ENCODE measurements around the gene FLYWCH2.

FLYWCH2 gene

DNA sequence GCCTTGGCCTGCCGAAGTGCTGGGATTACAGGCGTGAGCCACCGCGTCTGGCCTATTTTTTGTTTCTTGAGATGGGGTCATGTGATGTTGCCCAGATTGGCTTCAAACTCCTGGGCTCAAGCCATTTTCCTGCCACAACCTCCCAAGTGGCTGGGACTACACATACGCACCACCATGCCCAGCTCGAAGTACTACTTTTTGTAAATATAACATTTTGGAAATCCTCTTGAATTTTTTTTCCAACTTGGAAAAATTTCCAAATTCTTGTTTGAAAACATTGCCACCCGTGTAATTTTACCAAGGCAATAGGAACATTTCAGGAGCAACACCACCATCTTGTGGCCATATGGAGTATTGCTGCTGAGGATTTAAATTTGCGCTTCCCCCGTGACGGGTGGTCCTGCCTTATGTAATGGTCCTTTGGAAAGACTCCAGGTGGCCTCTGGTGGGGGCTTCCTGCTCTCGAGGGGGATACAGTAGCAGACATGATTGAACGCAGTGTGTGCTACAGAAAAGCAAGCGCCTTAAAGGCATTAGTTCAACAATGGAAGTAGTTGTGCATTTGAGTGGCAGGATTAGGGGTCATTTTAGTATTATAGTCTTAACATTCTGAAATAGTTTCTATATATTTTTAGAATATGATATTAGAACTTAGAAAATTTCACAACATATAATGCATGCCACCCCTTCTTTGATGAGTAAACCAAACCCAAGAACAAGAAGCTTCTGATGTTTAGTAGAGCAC, 36.7 kb downstream of the FLYWCH2 start (continued):
- TF ChIP-seq, protein P1, sequence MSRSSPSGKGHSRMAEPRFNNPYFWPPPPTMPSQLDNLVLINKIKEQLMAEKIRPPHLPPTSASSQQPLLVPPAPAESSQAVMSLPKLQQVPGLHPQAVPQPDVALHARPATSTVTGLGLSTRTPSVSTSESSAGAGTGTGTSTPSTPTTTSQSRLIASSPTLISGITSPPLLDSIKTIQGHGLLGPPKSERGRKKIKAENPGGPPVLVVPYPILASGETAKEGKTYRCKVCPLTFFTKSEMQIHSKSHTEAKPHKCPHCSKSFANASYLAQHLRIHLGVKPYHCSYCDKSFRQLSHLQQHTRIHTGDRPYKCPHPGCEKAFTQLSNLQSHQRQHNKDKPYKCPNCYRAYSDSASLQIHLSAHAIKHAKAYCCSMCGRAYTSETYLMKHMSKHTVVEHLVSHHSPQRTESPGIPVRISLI (tag by site-specific recombination; IDR thresholded peaks at IDR 0.05), result peak; percentile 55; the same call in 1 of the 2 replicates
- TF ChIP-seq, protein P2, sequence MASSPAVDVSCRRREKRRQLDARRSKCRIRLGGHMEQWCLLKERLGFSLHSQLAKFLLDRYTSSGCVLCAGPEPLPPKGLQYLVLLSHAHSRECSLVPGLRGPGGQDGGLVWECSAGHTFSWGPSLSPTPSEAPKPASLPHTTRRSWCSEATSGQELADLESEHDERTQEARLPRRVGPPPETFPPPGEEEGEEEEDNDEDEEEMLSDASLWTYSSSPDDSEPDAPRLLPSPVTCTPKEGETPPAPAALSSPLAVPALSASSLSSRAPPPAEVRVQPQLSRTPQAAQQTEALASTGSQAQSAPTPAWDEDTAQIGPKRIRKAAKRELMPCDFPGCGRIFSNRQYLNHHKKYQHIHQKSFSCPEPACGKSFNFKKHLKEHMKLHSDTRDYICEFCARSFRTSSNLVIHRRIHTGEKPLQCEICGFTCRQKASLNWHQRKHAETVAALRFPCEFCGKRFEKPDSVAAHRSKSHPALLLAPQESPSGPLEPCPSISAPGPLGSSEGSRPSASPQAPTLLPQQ (tag by site-specific recombination; IDR thresholded peaks at IDR 0.05), result no peak
- no peak for TF ChIP-seq ZNF292 (tag by site-specific recombination; IDR thresholded peaks at IDR 0.05; ENCODE audit: borderline replicate concordance, low read depth)
- no peak for TF ChIP-seq ZNF324 (tag by site-specific recombination; IDR thresholded peaks at IDR 0.05)
- no peak for TF ChIP-seq ZNF514 (tag by site-specific recombination; IDR thresholded peaks at IDR 0.05)
- TF ChIP-seq MEIS1 (CRISPR knock-in tag; IDR thresholded peaks at IDR 0.05; ENCODE audit: borderline replicate concordance), result no peak
- peak; percentile 95 for TF ChIP-seq IKZF3 (tag by site-specific recombination; IDR thresholded peaks at IDR 0.05)
- TF ChIP-seq SETDB1 (IDR thresholded peaks at IDR 0.05; ENCODE audit: insufficient read length, low read length), result no peak
- TF ChIP-seq, protein P3, sequence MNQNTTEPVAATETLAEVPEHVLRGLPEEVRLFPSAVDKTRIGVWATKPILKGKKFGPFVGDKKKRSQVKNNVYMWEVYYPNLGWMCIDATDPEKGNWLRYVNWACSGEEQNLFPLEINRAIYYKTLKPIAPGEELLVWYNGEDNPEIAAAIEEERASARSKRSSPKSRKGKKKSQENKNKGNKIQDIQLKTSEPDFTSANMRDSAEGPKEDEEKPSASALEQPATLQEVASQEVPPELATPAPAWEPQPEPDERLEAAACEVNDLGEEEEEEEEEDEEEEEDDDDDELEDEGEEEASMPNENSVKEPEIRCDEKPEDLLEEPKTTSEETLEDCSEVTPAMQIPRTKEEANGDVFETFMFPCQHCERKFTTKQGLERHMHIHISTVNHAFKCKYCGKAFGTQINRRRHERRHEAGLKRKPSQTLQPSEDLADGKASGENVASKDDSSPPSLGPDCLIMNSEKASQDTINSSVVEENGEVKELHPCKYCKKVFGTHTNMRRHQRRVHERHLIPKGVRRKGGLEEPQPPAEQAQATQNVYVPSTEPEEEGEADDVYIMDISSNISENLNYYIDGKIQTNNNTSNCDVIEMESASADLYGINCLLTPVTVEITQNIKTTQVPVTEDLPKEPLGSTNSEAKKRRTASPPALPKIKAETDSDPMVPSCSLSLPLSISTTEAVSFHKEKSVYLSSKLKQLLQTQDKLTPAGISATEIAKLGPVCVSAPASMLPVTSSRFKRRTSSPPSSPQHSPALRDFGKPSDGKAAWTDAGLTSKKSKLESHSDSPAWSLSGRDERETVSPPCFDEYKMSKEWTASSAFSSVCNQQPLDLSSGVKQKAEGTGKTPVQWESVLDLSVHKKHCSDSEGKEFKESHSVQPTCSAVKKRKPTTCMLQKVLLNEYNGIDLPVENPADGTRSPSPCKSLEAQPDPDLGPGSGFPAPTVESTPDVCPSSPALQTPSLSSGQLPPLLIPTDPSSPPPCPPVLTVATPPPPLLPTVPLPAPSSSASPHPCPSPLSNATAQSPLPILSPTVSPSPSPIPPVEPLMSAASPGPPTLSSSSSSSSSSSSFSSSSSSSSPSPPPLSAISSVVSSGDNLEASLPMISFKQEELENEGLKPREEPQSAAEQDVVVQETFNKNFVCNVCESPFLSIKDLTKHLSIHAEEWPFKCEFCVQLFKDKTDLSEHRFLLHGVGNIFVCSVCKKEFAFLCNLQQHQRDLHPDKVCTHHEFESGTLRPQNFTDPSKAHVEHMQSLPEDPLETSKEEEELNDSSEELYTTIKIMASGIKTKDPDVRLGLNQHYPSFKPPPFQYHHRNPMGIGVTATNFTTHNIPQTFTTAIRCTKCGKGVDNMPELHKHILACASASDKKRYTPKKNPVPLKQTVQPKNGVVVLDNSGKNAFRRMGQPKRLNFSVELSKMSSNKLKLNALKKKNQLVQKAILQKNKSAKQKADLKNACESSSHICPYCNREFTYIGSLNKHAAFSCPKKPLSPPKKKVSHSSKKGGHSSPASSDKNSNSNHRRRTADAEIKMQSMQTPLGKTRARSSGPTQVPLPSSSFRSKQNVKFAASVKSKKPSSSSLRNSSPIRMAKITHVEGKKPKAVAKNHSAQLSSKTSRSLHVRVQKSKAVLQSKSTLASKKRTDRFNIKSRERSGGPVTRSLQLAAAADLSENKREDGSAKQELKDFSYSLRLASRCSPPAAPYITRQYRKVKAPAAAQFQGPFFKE (tag by site-specific recombination; IDR thresholded peaks at IDR 0.05; ENCODE audit: borderline replicate concordance), result no peak
- TF ChIP-seq, protein P4, sequence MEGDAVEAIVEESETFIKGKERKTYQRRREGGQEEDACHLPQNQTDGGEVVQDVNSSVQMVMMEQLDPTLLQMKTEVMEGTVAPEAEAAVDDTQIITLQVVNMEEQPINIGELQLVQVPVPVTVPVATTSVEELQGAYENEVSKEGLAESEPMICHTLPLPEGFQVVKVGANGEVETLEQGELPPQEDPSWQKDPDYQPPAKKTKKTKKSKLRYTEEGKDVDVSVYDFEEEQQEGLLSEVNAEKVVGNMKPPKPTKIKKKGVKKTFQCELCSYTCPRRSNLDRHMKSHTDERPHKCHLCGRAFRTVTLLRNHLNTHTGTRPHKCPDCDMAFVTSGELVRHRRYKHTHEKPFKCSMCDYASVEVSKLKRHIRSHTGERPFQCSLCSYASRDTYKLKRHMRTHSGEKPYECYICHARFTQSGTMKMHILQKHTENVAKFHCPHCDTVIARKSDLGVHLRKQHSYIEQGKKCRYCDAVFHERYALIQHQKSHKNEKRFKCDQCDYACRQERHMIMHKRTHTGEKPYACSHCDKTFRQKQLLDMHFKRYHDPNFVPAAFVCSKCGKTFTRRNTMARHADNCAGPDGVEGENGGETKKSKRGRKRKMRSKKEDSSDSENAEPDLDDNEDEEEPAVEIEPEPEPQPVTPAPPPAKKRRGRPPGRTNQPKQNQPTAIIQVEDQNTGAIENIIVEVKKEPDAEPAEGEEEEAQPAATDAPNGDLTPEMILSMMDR (tag by site-specific recombination; IDR thresholded peaks at IDR 0.05), result peak; percentile 60; the same call in 1 of the 2 replicates
- TF ChIP-seq ZSCAN16 (tag by site-specific recombination; IDR thresholded peaks at IDR 0.05), result no peak
- TF ChIP-seq ZNF670 (tag by site-specific recombination; IDR thresholded peaks at IDR 0.05; ENCODE audit: low read depth), result no peak
- TF ChIP-seq, protein P5, sequence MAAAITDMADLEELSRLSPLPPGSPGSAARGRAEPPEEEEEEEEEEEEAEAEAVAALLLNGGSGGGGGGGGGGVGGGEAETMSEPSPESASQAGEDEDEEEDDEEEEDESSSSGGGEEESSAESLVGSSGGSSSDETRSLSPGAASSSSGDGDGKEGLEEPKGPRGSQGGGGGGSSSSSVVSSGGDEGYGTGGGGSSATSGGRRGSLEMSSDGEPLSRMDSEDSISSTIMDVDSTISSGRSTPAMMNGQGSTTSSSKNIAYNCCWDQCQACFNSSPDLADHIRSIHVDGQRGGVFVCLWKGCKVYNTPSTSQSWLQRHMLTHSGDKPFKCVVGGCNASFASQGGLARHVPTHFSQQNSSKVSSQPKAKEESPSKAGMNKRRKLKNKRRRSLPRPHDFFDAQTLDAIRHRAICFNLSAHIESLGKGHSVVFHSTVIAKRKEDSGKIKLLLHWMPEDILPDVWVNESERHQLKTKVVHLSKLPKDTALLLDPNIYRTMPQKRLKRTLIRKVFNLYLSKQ (tag by site-specific recombination; IDR thresholded peaks at IDR 0.05; ENCODE audit: borderline replicate concordance), result no peak
- TF ChIP-seq ZNF830 (tag by site-specific recombination; IDR thresholded peaks at IDR 0.05; ENCODE audit: low read depth), result no peak
- TF ChIP-seq, protein P6, sequence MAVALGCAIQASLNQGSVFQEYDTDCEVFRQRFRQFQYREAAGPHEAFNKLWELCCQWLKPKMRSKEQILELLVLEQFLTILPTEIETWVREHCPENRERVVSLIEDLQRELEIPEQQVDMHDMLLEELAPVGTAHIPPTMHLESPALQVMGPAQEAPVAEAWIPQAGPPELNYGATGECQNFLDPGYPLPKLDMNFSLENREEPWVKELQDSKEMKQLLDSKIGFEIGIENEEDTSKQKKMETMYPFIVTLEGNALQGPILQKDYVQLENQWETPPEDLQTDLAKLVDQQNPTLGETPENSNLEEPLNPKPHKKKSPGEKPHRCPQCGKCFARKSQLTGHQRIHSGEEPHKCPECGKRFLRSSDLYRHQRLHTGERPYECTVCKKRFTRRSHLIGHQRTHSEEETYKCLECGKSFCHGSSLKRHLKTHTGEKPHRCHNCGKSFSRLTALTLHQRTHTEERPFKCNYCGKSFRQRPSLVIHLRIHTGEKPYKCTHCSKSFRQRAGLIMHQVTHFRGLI (tag by site-specific recombination; IDR thresholded peaks at IDR 0.05), result no peak
- TF ChIP-seq ZNF19 (tag by site-specific recombination; IDR thresholded peaks at IDR 0.05; ENCODE audit: low read depth), result no peak
- no peak for TF ChIP-seq ZNF184 (tag by site-specific recombination; IDR thresholded peaks at IDR 0.05)
- no peak for TF ChIP-seq ZNF350 (tag by site-specific recombination; IDR thresholded peaks at IDR 0.05)
- no peak for TF ChIP-seq FEZF1 (tag by site-specific recombination; IDR thresholded peaks at IDR 0.05)
- 0 out of 2 replicates have a peak, but pooled peaks have one; percentile 21 for TF ChIP-seq ZBTB17 (tag by site-specific recombination; IDR thresholded peaks at IDR 0.05)
- no peak for TF ChIP-seq KLF9 (tag by site-specific recombination; IDR thresholded peaks at IDR 0.05; ENCODE audit: low read depth)
- TF ChIP-seq ZNF302 (tag by site-specific recombination; IDR thresholded peaks at IDR 0.05; ENCODE audit: low read depth), result no peak
- TF ChIP-seq, protein P7, sequence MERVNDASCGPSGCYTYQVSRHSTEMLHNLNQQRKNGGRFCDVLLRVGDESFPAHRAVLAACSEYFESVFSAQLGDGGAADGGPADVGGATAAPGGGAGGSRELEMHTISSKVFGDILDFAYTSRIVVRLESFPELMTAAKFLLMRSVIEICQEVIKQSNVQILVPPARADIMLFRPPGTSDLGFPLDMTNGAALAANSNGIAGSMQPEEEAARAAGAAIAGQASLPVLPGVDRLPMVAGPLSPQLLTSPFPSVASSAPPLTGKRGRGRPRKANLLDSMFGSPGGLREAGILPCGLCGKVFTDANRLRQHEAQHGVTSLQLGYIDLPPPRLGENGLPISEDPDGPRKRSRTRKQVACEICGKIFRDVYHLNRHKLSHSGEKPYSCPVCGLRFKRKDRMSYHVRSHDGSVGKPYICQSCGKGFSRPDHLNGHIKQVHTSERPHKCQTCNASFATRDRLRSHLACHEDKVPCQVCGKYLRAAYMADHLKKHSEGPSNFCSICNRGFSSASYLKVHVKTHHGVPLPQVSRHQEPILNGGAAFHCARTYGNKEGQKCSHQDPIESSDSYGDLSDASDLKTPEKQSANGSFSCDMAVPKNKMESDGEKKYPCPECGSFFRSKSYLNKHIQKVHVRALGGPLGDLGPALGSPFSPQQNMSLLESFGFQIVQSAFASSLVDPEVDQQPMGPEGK (tag by site-specific recombination; IDR thresholded peaks at IDR 0.05), result no peak

Measured in HEK293 (cell line).